Endodermal cell (in vitro differentiated cells): Measurements from ENCODE around the gene B4GALNT3. TPM values are rescaled to one million over a fixed set of nuclear protein-coding genes. Genes with fewer than 3 reads are reported as not detected.
A peak's percentile ranks its signal among the peaks of the same experiment; 100 is the strongest.

ENCODE experiments used
- DNase-seq: peaks from one replicate; pipeline ENCODE4 v3.0.0-alpha.2; 2017
- H3K27ac ChIP-seq: 2 replicates; pipeline ENCODE4 v1.5.1; 2013; ENCODE audit warnings: mild to moderate bottlenecking, low read depth, low read length, moderate library complexity
- H3K27me3 ChIP-seq: 2 replicates; pipeline ENCODE4 v1.6.1; 2013; ENCODE audit warnings: mild to moderate bottlenecking, low read length, moderate library complexity; ENCODE audit not compliant: insufficient read depth, control insufficient read depth, poor library complexity, severe bottlenecking
- H3K36me3 ChIP-seq: 2 replicates; pipeline ENCODE4 v1.7.0; 2013; ENCODE audit warnings: mild to moderate bottlenecking, low read length, moderate library complexity; ENCODE audit not compliant: control insufficient read depth, insufficient read depth
- H3K4me1 ChIP-seq: one replicate; pipeline ENCODE4 v1.7.0; 2013; ENCODE audit warnings: low read length; ENCODE audit not compliant: control insufficient read depth, insufficient read depth
- H3K4me3 ChIP-seq: 2 replicates; pipeline ENCODE4 v1.5.1; 2013; ENCODE audit warnings: mild to moderate bottlenecking, low read length, moderate library complexity
- H3K9ac ChIP-seq: 2 replicates; pipeline ENCODE4 v1.6.1; 2013; ENCODE audit warnings: mild to moderate bottlenecking, low read length, moderate library complexity; ENCODE audit not compliant: poor library complexity, severe bottlenecking; ENCODE audit errors: extremely low read depth
- H3K9me3 ChIP-seq: 2 replicates; pipeline ENCODE4 v1.6.1; 2013; ENCODE audit warnings: mild to moderate bottlenecking, low read length, moderate library complexity; ENCODE audit not compliant: control insufficient read depth
- H3K27ac Mint-ChIP-seq: 2 replicates; pipeline ENCODE4 v1.8.0; 2020; ENCODE audit warnings: mixed read lengths
- H3K27me3 Mint-ChIP-seq: 2 replicates; pipeline ENCODE4 v1.8.0; 2021; ENCODE audit warnings: mild to moderate bottlenecking, mixed read lengths; ENCODE audit not compliant: insufficient read depth
- H3K36me3 Mint-ChIP-seq: 2 replicates; pipeline ENCODE4 v1.8.0; 2020; ENCODE audit warnings: low read depth, mixed read lengths
- H3K4me1 Mint-ChIP-seq: 2 replicates; pipeline ENCODE4 v1.8.0; 2020; ENCODE audit warnings: mixed read lengths
- H3K4me3 Mint-ChIP-seq: 2 replicates; pipeline ENCODE4 v1.8.0; 2020; ENCODE audit warnings: mild to moderate bottlenecking, moderate library complexity, mixed read lengths
- H3K9me3 Mint-ChIP-seq: 2 replicates; pipeline ENCODE4 v1.8.0; 2020; ENCODE audit warnings: mild to moderate bottlenecking, mixed read lengths
- CTCF ChIP-seq: fragments of 200-600 bp; sonication (generic); conservative IDR thresholded peaks from 2 replicates; pipeline ENCODE4 v1.5.0; 2021; ENCODE audit warnings: antibody characterized with exemption, mild to moderate bottlenecking
- whole genome bisulfite sequencing, 2 experiments: methylation state at CpG; one replicate each; pipeline versions ENCODE4 v1.1.5 to v1.1.7; 2013; ENCODE audit warnings: missing lambda C conversion rate in 2 of 2, mixed read lengths in 1 of 2; ENCODE audit not compliant: insufficient coverage in 1 of 2, insufficient read length in 1 of 2; 5-methylcytosine and 5-hydroxymethylcytosine counted together
- total RNA-seq, 2 donors: library from RNA; stranded (reverse); fragmentation: NEBNext Ultra II Directional in 1 of 2; extraction: Animal tissue kit (Norgen Biotek cat#: 25700) in 1 of 2; gene quantifications; 2 replicates in 1 of 2; 3 replicates in 1 of 2; pipeline ENCODE4 v1.2.1, GENCODE V29; 2021

The B4GALNT3 gene
- total RNA-seq, 2 donors from 2014 or later, result 61.5 to 155 TPM

- H3K27me3 ChIP-seq, result no peaks in the 10 kb centered on the region
- no peak for DNase-seq
- H3K36me3 ChIP-seq, result peaks cover 62% of the 10 kb centered on the region
- H3K27ac Mint-ChIP-seq, result peak overlapping the region; percentile 18
- H3K9me3 ChIP-seq, result no peaks in the 10 kb centered on the region
- no peak overlapping the region for H3K4me3 ChIP-seq
- H3K9me3 Mint-ChIP-seq, result peaks cover 4% of the 10 kb centered on the region
- 88 to 95% methylated on average over 8 to 18 of the region's 18 CpGs for WGBS, 2 experiments
- H3K4me3 Mint-ChIP-seq, result no peak overlapping the region
- H3K27me3 Mint-ChIP-seq, result no peaks in the 10 kb centered on the region
- H3K4me1 Mint-ChIP-seq, result no peaks in the 10 kb centered on the region
- peaks cover 86% of the 10 kb centered on the region for H3K36me3 Mint-ChIP-seq
- no peak overlapping the region for H3K9ac ChIP-seq
- H3K27ac ChIP-seq, result no peak overlapping the region
- no peak for TF ChIP-seq CTCF
- no peaks in the 10 kb centered on the region for H3K4me1 ChIP-seq
These were observed 90.9 kb downstream of the B4GALNT3 start for GRCh38 chr12:550473-551260.

- H3K36me3 Mint-ChIP-seq, result peaks cover 88% of the 10 kb centered on the region
- Histone ChIP-seq H3K4me1 (no peaks in the 10 kb centered on the region), H3K9ac (no peak overlapping the region), H3K27me3 (no peaks in the 10 kb centered on the region), H3K9me3 (no peaks in the 10 kb centered on the region), H3K36me3 (peaks cover 57% of the 10 kb centered on the region), H3K4me3 (no peak overlapping the region), H3K27ac (no peak overlapping the region)
- H3K27ac Mint-ChIP-seq, result no peak overlapping the region
- H3K27me3 Mint-ChIP-seq, result no peaks in the 10 kb centered on the region
- DNase-seq, result no peak
- H3K4me1 Mint-ChIP-seq, result no peaks in the 10 kb centered on the region
- H3K4me3 Mint-ChIP-seq, result no peak overlapping the region
- H3K9me3 Mint-ChIP-seq, result no peaks in the 10 kb centered on the region
- 88 to 100% methylated on average over 2 to 6 of the region's 6 CpGs for WGBS, 2 experiments
- no peak for TF ChIP-seq CTCF
These were observed 92.7 kb downstream of the B4GALNT3 start for GRCh38 chr12:552466-552865.

GRCh38 chr12:553216-554000 is 93.7 kb downstream of the B4GALNT3 start:
- DNase-seq, result no peak
- Mint-ChIP-seq H3K27ac (peak overlapping the region; percentile 29), H3K36me3 (peaks cover 88% of the 10 kb centered on the region), H3K4me1 (no peaks in the 10 kb centered on the region), H3K27me3 (no peaks in the 10 kb centered on the region), H3K9me3 (no peaks in the 10 kb centered on the region), H3K4me3 (no peak overlapping the region)
- H3K9me3 ChIP-seq, result no peaks in the 10 kb centered on the region
- H3K27ac ChIP-seq, result no peak overlapping the region
- H3K36me3 ChIP-seq, result peaks cover 53% of the 10 kb centered on the region
- no peaks in the 10 kb centered on the region for H3K27me3 ChIP-seq
- no peaks in the 10 kb centered on the region for H3K4me1 ChIP-seq
- 96 to 97% methylated on average over 21 to 23 of the region's 23 CpGs for WGBS, 2 experiments
- H3K4me3 ChIP-seq, result no peak overlapping the region
- no peak for TF ChIP-seq CTCF
- H3K9ac ChIP-seq, result no peak overlapping the region
